WTC11 (cell line): ENCODE measurements around the gene ARMC8. TPM values are rescaled to one million over a fixed set of nuclear protein-coding genes. Genes with fewer than 3 reads are reported as not detected.

Experiments
- ATAC-seq: fragments of 200-7000 bp; cut with Tn5 transposase; 2 replicates; pipeline ENCODE4 v1.10.0; 2021; ENCODE audit warnings: mild to moderate bottlenecking, moderate library complexity
- CTCF ChIA-PET: fragments of 300-600 bp; sonication (Branson Sonifier 250); formaldehyde crosslinking; loops from one replicate; lab custom pipeline; 2021; ENCODE audit warnings: antibody characterized with exemption; lab: Charles Lee
- POLR2A ChIA-PET: fragments of 350-600 bp; sonication (Branson Sonifier 250); formaldehyde crosslinking; loops from one replicate; lab custom pipeline; 2021; ENCODE audit warnings: antibody characterized with exemption; lab: Charles Lee
- DNase-seq: peaks from one replicate; pipeline ENCODE4 v3.0.0; 2021; ENCODE audit warnings: low spot score
- H3K27ac Mint-ChIP-seq: 2 replicates; pipeline ENCODE4 v1.8.0; 2021; ENCODE audit warnings: mixed read lengths
- H3K27me3 Mint-ChIP-seq: 2 replicates; pipeline ENCODE4 v1.8.0; 2021; ENCODE audit warnings: low read depth, mild to moderate bottlenecking, moderate library complexity, mixed read lengths
- H3K36me3 Mint-ChIP-seq: 2 replicates; pipeline ENCODE4 v1.8.0; 2021; ENCODE audit warnings: mixed read lengths
- H3K4me1 Mint-ChIP-seq: 2 replicates; pipeline ENCODE4 v1.8.0; 2022; ENCODE audit warnings: mixed read lengths
- H3K4me3 Mint-ChIP-seq: 2 replicates; pipeline ENCODE4 v1.8.0; 2021; ENCODE audit warnings: mild to moderate bottlenecking, moderate library complexity, mixed read lengths
- H3K9me3 Mint-ChIP-seq: 2 replicates; pipeline ENCODE4 v1.8.0; 2021; ENCODE audit warnings: mixed read lengths
- CREB1 ChIP-seq: sonication (generic); formaldehyde crosslinking; IDR thresholded peaks from 2 replicates; pipeline ENCODE4 v1.8.0; 2023; ENCODE audit warnings: mild to moderate bottlenecking, missing genetic modification reagents
- IRF2 ChIP-seq: sonication (generic); formaldehyde crosslinking; IDR thresholded peaks from 2 replicates; pipeline ENCODE4 v1.8.0; 2022; ENCODE audit warnings: low read depth, missing genetic modification reagents, borderline replicate concordance
- PRRX2 ChIP-seq: fragments of 250-450 bp; sonication (Bioruptor Pico); IDR thresholded peaks from 2 replicates; pipeline ENCODE4 v1.8.0; 2021; ENCODE audit warnings: mild to moderate bottlenecking
- TCF7 ChIP-seq: sonication (generic); formaldehyde crosslinking; IDR thresholded peaks from 2 replicates; pipeline ENCODE4 v1.8.0; 2022; ENCODE audit warnings: mild to moderate bottlenecking, low read depth, missing genetic modification reagents, moderate library complexity
- ZNF121 ChIP-seq: sonication (generic); formaldehyde crosslinking; IDR thresholded peaks from 2 replicates; pipeline ENCODE4 v1.8.0; 2023; ENCODE audit warnings: missing genetic modification reagents
- ZNF232 ChIP-seq: sonication (generic); formaldehyde crosslinking; IDR thresholded peaks from 2 replicates; pipeline ENCODE4 v1.8.0; 2022; ENCODE audit warnings: mild to moderate bottlenecking, missing genetic modification reagents
- ZNF416 ChIP-seq: fragments of 250-450 bp; sonication (Bioruptor Pico); IDR thresholded peaks from 2 replicates; pipeline ENCODE4 v1.9.0; 2021; ENCODE audit warnings: mild to moderate bottlenecking, inconsistent platforms
- total RNA-seq: library from RNA; stranded (reverse); gene quantifications from 3 replicates; pipeline ENCODE4 v1.2.3, GENCODE V29; 2021
- TF ChIP-seq, protein P1 (sequence below): sonication (generic); formaldehyde crosslinking; conservative IDR thresholded peaks from 2 replicates; pipeline ENCODE4 v1.8.1; 2023; ENCODE audit warnings: mild to moderate bottlenecking, low read depth, missing genetic modification reagents, moderate library complexity
- TF ChIP-seq, protein P2 (sequence below): fragments of 250-450 bp; sonication (Bioruptor Pico); IDR thresholded peaks from 2 replicates; pipeline ENCODE4 v1.9.0; 2021; ENCODE audit warnings: mild to moderate bottlenecking, borderline replicate concordance
- TF ChIP-seq, protein P3 (sequence below): sonication (generic); formaldehyde crosslinking; IDR thresholded peaks from 2 replicates; pipeline ENCODE4 v1.8.1; 2022; ENCODE audit warnings: mild to moderate bottlenecking, moderate library complexity, missing genetic modification reagents
- TF ChIP-seq, protein P4 (sequence below): sonication (generic); formaldehyde crosslinking; IDR thresholded peaks from 2 replicates; pipeline ENCODE4 v1.8.0; 2023; ENCODE audit warnings: missing genetic modification reagents
- TF ChIP-seq, protein P5 (sequence below): sonication (generic); formaldehyde crosslinking; conservative IDR thresholded peaks from 2 replicates; pipeline ENCODE4 v1.8.1; 2022; ENCODE audit warnings: mild to moderate bottlenecking, missing genetic modification reagents
- TF ChIP-seq, protein P6 (sequence below): sonication (generic); formaldehyde crosslinking; IDR thresholded peaks from 2 replicates; pipeline ENCODE4 v1.8.1; 2023; ENCODE audit warnings: mild to moderate bottlenecking, missing genetic modification reagents
- TF ChIP-seq, protein P7 (sequence below): sonication (generic); formaldehyde crosslinking; IDR thresholded peaks from 2 replicates; pipeline ENCODE4 v1.8.0; 2023; ENCODE audit warnings: mild to moderate bottlenecking, missing genetic modification reagents
- TF ChIP-seq, protein P8 (sequence below): sonication (generic); formaldehyde crosslinking; IDR thresholded peaks from 2 replicates; pipeline ENCODE4 v1.8.1; 2023; ENCODE audit warnings: mild to moderate bottlenecking, moderate library complexity, missing genetic modification reagents

Gene ARMC8
- total RNA-seq, 1 experiment from 2014 or later: 44.9 TPM

DNA sequence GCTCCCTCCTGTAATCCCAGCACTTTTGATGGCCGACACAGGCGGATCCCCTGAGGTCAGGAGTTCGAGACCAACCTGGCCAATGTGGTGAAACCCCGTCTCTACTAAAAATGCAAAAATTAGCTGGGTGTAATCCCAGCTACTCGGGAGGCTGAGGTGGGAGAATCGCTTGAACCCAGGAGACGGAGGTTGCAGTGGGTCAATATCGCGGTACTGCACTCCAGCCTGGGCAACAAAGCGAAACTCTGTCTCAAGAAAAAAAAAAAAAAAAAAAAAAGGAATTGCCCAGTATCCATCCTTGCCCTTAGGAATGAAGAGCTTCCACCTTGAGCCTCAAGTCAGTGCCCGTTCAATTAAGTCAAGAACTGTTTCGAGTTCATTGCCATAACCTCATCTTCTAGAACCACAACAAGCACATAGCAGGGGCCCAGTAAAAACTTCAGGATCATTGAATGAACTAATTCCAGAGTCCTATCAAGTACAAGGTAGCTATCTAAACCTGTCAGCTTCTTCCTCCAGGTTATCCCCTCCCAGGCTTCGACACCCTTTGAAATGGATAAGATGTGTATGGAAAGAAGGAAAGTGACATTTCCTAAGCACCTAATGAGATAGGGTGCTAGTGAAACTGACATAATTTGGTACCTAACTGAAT lies 13.2 kb upstream of the ARMC8 start:
- H3K36me3 Mint-ChIP-seq: peaks cover 23% of the 10 kb centered on the region
- CTCF ChIA-PET: interaction anchor here (0.7 to 1.8 kb wide), 8 partner anchors 11 to 244 kb away, joined by 3 to 9 read pairs (median 4); partner anchors contain the start of gene DZIP1L
- ATAC-seq: no peak
- POLR2A ChIA-PET: interaction anchor here (0.6 to 2.0 kb wide), 4 partner anchors 9 to 419 kb away, joined by 3 to 6 read pairs (median 3); partner anchors contain the start of gene ARMC8
- H3K27me3 Mint-ChIP-seq: peaks cover 14% of the 10 kb centered on the region
- no peak for DNase-seq
- peaks cover 11% of the 10 kb centered on the region for H3K4me1 Mint-ChIP-seq
- H3K4me3 Mint-ChIP-seq: peak overlapping the region; percentile 91
- peak overlapping the region; percentile 80; the same call in 1 of the 2 replicates for H3K27ac Mint-ChIP-seq
- no peaks in the 10 kb centered on the region for H3K9me3 Mint-ChIP-seq
- TF ChIP-seq, protein P1, sequence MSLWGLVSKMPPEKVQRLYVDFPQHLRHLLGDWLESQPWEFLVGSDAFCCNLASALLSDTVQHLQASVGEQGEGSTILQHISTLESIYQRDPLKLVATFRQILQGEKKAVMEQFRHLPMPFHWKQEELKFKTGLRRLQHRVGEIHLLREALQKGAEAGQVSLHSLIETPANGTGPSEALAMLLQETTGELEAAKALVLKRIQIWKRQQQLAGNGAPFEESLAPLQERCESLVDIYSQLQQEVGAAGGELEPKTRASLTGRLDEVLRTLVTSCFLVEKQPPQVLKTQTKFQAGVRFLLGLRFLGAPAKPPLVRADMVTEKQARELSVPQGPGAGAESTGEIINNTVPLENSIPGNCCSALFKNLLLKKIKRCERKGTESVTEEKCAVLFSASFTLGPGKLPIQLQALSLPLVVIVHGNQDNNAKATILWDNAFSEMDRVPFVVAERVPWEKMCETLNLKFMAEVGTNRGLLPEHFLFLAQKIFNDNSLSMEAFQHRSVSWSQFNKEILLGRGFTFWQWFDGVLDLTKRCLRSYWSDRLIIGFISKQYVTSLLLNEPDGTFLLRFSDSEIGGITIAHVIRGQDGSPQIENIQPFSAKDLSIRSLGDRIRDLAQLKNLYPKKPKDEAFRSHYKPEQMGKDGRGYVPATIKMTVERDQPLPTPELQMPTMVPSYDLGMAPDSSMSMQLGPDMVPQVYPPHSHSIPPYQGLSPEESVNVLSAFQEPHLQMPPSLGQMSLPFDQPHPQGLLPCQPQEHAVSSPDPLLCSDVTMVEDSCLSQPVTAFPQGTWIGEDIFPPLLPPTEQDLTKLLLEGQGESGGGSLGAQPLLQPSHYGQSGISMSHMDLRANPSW (CRISPR knock-in tag): no peak
- TF ChIP-seq ZNF232: no peak
- TF ChIP-seq, protein P2, sequence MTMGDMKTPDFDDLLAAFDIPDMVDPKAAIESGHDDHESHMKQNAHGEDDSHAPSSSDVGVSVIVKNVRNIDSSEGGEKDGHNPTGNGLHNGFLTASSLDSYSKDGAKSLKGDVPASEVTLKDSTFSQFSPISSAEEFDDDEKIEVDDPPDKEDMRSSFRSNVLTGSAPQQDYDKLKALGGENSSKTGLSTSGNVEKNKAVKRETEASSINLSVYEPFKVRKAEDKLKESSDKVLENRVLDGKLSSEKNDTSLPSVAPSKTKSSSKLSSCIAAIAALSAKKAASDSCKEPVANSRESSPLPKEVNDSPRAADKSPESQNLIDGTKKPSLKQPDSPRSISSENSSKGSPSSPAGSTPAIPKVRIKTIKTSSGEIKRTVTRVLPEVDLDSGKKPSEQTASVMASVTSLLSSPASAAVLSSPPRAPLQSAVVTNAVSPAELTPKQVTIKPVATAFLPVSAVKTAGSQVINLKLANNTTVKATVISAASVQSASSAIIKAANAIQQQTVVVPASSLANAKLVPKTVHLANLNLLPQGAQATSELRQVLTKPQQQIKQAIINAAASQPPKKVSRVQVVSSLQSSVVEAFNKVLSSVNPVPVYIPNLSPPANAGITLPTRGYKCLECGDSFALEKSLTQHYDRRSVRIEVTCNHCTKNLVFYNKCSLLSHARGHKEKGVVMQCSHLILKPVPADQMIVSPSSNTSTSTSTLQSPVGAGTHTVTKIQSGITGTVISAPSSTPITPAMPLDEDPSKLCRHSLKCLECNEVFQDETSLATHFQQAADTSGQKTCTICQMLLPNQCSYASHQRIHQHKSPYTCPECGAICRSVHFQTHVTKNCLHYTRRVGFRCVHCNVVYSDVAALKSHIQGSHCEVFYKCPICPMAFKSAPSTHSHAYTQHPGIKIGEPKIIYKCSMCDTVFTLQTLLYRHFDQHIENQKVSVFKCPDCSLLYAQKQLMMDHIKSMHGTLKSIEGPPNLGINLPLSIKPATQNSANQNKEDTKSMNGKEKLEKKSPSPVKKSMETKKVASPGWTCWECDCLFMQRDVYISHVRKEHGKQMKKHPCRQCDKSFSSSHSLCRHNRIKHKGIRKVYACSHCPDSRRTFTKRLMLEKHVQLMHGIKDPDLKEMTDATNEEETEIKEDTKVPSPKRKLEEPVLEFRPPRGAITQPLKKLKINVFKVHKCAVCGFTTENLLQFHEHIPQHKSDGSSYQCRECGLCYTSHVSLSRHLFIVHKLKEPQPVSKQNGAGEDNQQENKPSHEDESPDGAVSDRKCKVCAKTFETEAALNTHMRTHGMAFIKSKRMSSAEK (CRISPR knock-in tag): no peak
- TF ChIP-seq, protein P3, sequence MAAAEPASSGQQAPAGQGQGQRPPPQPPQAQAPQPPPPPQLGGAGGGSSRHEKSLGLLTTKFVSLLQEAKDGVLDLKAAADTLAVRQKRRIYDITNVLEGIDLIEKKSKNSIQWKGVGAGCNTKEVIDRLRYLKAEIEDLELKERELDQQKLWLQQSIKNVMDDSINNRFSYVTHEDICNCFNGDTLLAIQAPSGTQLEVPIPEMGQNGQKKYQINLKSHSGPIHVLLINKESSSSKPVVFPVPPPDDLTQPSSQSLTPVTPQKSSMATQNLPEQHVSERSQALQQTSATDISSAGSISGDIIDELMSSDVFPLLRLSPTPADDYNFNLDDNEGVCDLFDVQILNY: no peak
- TF ChIP-seq, protein P4, sequence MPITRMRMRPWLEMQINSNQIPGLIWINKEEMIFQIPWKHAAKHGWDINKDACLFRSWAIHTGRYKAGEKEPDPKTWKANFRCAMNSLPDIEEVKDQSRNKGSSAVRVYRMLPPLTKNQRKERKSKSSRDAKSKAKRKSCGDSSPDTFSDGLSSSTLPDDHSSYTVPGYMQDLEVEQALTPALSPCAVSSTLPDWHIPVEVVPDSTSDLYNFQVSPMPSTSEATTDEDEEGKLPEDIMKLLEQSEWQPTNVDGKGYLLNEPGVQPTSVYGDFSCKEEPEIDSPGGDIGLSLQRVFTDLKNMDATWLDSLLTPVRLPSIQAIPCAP (CRISPR knock-in tag): no peak
- no peak for TF ChIP-seq TCF7 (CRISPR knock-in tag)
- TF ChIP-seq PRRX2 (CRISPR knock-in tag): no peak
- no peak for TF ChIP-seq IRF2
- TF ChIP-seq, protein P5, sequence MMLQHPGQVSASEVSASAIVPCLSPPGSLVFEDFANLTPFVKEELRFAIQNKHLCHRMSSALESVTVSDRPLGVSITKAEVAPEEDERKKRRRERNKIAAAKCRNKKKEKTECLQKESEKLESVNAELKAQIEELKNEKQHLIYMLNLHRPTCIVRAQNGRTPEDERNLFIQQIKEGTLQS (CRISPR knock-in tag): no peak
- TF ChIP-seq, all 79 proteins: peak for 0

DNA sequence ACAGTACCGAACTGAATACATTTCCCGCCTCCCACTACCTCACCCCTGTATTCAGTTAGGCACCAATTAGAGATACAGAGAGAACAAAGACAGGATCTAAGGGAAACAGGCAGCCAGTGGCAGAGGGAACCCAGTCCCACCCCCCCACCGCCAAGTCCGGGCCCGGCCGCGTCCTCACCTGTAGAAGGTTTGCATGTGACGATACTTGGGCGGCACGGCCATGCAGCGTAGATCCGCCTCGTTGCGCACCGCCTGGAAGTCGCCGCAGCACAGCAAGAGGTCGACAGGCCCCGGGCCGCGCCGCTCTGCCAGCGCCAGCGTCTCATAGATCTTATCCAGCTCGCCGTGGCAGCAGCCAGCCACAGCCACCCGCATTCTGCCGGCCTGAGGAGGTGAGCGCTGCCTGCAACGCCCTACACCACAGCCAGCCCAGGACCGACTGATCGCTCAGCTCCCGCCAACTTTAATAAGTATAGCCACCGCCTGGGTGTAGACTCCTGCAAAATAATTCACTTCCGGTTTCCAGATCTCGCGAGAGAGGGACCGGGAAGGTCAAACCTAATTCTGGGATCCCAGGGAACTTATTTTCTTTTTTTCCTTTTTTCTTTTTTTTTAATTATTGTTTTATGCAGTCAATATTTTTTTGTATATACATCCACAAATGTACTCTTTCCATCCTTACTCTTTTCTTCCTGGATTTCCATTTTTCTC lies 12.5 kb upstream of the ARMC8 start, which contains the start of gene DBR1:
Gene DBR1, minus strand, starts transcription at position 501 of the 711 bp plus-strand sequence. Its CDS starts 126 bp downstream, at position 375.
- Mint-ChIP-seq H3K4me3 (peak within 1 kb of the TSS; percentile 91), H3K27me3 (peaks cover 14% of the 10 kb centered on the region), H3K4me1 (peaks cover 11% of the 10 kb centered on the region), H3K9me3 (no peaks in the 10 kb centered on the region), H3K36me3 (peaks cover 21% of the 10 kb centered on the region), H3K27ac (peak within 1 kb of the TSS; percentile 96)
- ChIA-PET POLR2A (interaction anchor here (0.7 to 2.0 kb wide), 3 partner anchors 9 to 177 kb away, joined by 3 to 6 read pairs (median 3); partner anchors contain the start of gene ARMC8), CTCF (interaction anchor here (0.6 to 1.8 kb wide), 8 partner anchors 14 to 243 kb away, joined by 3 to 9 read pairs (median 4); partner anchors contain the start of gene DZIP1L)
- DNase-seq (peak; percentile 66), ATAC-seq (peak; percentile 93)
- TF ChIP-seq ZNF416 (CRISPR knock-in tag) (no peak), CREB1 (CRISPR knock-in tag) (no peak), ZNF121 (no peak)
- TF ChIP-seq, protein P6, sequence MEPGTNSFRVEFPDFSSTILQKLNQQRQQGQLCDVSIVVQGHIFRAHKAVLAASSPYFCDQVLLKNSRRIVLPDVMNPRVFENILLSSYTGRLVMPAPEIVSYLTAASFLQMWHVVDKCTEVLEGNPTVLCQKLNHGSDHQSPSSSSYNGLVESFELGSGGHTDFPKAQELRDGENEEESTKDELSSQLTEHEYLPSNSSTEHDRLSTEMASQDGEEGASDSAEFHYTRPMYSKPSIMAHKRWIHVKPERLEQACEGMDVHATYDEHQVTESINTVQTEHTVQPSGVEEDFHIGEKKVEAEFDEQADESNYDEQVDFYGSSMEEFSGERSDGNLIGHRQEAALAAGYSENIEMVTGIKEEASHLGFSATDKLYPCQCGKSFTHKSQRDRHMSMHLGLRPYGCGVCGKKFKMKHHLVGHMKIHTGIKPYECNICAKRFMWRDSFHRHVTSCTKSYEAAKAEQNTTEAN (CRISPR knock-in tag): no peak
- TF ChIP-seq, protein P7, sequence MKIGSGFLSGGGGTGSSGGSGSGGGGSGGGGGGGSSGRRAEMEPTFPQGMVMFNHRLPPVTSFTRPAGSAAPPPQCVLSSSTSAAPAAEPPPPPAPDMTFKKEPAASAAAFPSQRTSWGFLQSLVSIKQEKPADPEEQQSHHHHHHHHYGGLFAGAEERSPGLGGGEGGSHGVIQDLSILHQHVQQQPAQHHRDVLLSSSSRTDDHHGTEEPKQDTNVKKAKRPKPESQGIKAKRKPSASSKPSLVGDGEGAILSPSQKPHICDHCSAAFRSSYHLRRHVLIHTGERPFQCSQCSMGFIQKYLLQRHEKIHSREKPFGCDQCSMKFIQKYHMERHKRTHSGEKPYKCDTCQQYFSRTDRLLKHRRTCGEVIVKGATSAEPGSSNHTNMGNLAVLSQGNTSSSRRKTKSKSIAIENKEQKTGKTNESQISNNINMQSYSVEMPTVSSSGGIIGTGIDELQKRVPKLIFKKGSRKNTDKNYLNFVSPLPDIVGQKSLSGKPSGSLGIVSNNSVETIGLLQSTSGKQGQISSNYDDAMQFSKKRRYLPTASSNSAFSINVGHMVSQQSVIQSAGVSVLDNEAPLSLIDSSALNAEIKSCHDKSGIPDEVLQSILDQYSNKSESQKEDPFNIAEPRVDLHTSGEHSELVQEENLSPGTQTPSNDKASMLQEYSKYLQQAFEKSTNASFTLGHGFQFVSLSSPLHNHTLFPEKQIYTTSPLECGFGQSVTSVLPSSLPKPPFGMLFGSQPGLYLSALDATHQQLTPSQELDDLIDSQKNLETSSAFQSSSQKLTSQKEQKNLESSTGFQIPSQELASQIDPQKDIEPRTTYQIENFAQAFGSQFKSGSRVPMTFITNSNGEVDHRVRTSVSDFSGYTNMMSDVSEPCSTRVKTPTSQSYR (CRISPR knock-in tag): 0 out of 2 replicates have a peak, but pooled peaks have one; percentile 64
- TF ChIP-seq, protein P8, sequence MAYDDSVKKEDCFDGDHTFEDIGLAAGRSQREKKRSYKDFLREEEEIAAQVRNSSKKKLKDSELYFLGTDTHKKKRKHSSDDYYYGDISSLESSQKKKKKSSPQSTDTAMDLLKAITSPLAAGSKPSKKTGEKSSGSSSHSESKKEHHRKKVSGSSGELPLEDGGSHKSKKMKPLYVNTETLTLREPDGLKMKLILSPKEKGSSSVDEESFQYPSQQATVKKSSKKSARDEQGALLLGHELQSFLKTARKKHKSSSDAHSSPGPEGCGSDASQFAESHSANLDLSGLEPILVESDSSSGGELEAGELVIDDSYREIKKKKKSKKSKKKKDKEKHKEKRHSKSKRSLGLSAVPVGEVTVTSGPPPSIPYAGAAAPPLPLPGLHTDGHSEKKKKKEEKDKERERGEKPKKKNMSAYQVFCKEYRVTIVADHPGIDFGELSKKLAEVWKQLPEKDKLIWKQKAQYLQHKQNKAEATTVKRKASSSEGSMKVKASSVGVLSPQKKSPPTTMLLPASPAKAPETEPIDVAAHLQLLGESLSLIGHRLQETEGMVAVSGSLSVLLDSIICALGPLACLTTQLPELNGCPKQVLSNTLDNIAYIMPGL (CRISPR knock-in tag): peak; percentile 58; the same call in 1 of the 2 replicates
